GM19452 (cell line): ENCODE results near the gene PTPRO.
"Not testable (repeated sequence)": the region's sequence is repeated elsewhere in the genome, so short reads cannot be mapped to it uniquely, and the experiment has no call there.

Source experiments
- ATAC-seq: cut with Tn5 transposase; IDR thresholded peaks from one replicate; pipeline ENCODE4 v1.9.1; 2021; ENCODE audit not compliant: unreplicated experiment

PTPRO gene

GRCh38 chr12:15599266-15600037 is 277.1 kb downstream of the PTPRO start:
- ATAC-seq, result no peak

- ATAC-seq, result no peak
These were observed 278.1 kb downstream of the PTPRO start for GRCh38 chr12:15600223-15600935.

- no peak for ATAC-seq
These were observed 279.0 kb downstream of the PTPRO start for GRCh38 chr12:15601210-15601800.

GRCh38 chr12:15602051-15602672 is 279.9 kb downstream of the PTPRO start:
- ATAC-seq, result no peak

GRCh38 chr12:15603474-15604085 is 281.3 kb downstream of the PTPRO start:
- ATAC-seq, result no peak

- ATAC-seq, result no peak
These were observed 283.7 kb downstream of the PTPRO start for GRCh38 chr12:15605881-15606590.

GRCh38 chr12:15608406-15608805 is 286.1 kb downstream of the PTPRO start:
- no peak for ATAC-seq

GRCh38 chr12:15608941-15609340 is 286.6 kb downstream of the PTPRO start:
- ATAC-seq, result no peak

- ATAC-seq, result no peak
These were observed 291.7 kb downstream of the PTPRO start for GRCh38 chr12:15613981-15614380.

GRCh38 chr12:15616495-15616894 is 294.2 kb downstream of the PTPRO start:
- not testable (repeated sequence) for ATAC-seq

- no peak for ATAC-seq
These were observed 298.6 kb downstream of the PTPRO start for GRCh38 chr12:15620741-15621539.

- ATAC-seq, result no peak
These were observed 302.8 kb downstream of the PTPRO start for GRCh38 chr12:15625075-15625474.

GRCh38 chr12:15627995-15628945 is 306.0 kb downstream of the PTPRO start:
- ATAC-seq, result no peak

- ATAC-seq, result no peak
These were observed 306.8 kb downstream of the PTPRO start for GRCh38 chr12:15629108-15629507.

GRCh38 chr12:15629761-15630160 is 307.5 kb downstream of the PTPRO start:
- no peak for ATAC-seq

GRCh38 chr12:15631007-15631715 is 308.9 kb downstream of the PTPRO start:
- no peak for ATAC-seq

GRCh38 chr12:15632708-15633107 is 310.4 kb downstream of the PTPRO start:
- ATAC-seq, result no peak

GRCh38 chr12:15633201-15633600 is 310.9 kb downstream of the PTPRO start:
- ATAC-seq, result no peak
